H1 (cell line): ENCODE data around the gene NUDT6. TPM values are rescaled to one million over a fixed set of nuclear protein-coding genes. Genes with fewer than 3 reads are reported as not detected.
"Not testable (repeated sequence)": the region's sequence is repeated elsewhere in the genome, so short reads cannot be mapped to it uniquely, and the experiment has no call there.

Experiments used
- CTCF ChIA-PET: fragments of 300-600 bp; sonication (Branson Sonifier 250); formaldehyde crosslinking; loops from one replicate; lab custom pipeline; 2021; ENCODE audit not compliant: partially characterized antibody; lab: Charles Lee
- POLR2A ChIA-PET: fragments of 300-600 bp; sonication (Branson Sonifier 250); formaldehyde crosslinking; loops from one replicate; lab custom pipeline; 2021; ENCODE audit warnings: inconsistent platforms; ENCODE audit not compliant: partially characterized antibody; lab: Charles Lee
- DNase-seq, 2 experiments: peaks; one replicate each; pipeline versions ENCODE4 v3.0.0 to v3.0.0-alpha.2; 2010 to 2022; ENCODE audit warnings: low spot score in 2 of 2, low read depth in 1 of 2, mixed read lengths in 1 of 2
- FAIRE-seq: peaks from 2 replicates; lab custom pipeline; 2011; peaks lifted over from hg19 to GRCh38; lab: Jason Lieb, UNC
- H2AFZ ChIP-seq: 2 replicates; pipeline ENCODE4 v1.8.1; 2012; ENCODE audit warnings: low read length, inconsistent platforms
- H2AK5ac ChIP-seq: 2 replicates; pipeline ENCODE4 v1.6.1; 2013; ENCODE audit warnings: low read depth, low read length
- H2BK120ac ChIP-seq: replicated peaks from 2 replicates; pipeline ENCODE3; 2013; ENCODE audit warnings: low read depth, low read length, inconsistent platforms
- H2BK12ac ChIP-seq: 2 replicates; pipeline ENCODE4 v1.6.1; 2013; ENCODE audit warnings: low read depth, low read length
- H2BK15ac ChIP-seq: 2 replicates; pipeline ENCODE4 v1.6.1; 2013; ENCODE audit warnings: low read length
- H2BK20ac ChIP-seq: 2 replicates; pipeline ENCODE4 v1.6.1; 2013; ENCODE audit warnings: low read length
- H2BK5ac ChIP-seq: 2 replicates; pipeline ENCODE4 v1.6.1; 2013; ENCODE audit warnings: low read depth, low read length
- H3K14ac ChIP-seq: 2 replicates; pipeline ENCODE4 v1.6.1; 2013; ENCODE audit warnings: inconsistent platforms; ENCODE audit not compliant: insufficient read length
- H3K18ac ChIP-seq: 2 replicates; pipeline ENCODE4 v1.6.1; 2013; ENCODE audit warnings: low read length; ENCODE audit errors: extremely low read depth
- H3K23ac ChIP-seq: 2 replicates; pipeline ENCODE4 v1.6.1; 2013; ENCODE audit warnings: inconsistent platforms; ENCODE audit not compliant: insufficient read length
- H3K23me2 ChIP-seq: 2 replicates; pipeline ENCODE4 v1.6.1; 2013; ENCODE audit warnings: low read depth, low read length
- H3K27ac ChIP-seq: 2 replicates; pipeline ENCODE4 v1.6.1; 2011; ENCODE audit warnings: low read depth, low read length, inconsistent platforms
- H3K27me3 ChIP-seq, 4 experiments: replicated peaks in 1 of 4; 1 replicate in 1 of 4; 2 replicates in 3 of 4; pipeline versions ENCODE4 v1.6.1 to v1.8.1; 2011 to 2013; ENCODE audit warnings: low read length in 3 of 4, mild to moderate bottlenecking in 3 of 4, inconsistent platforms in 2 of 4, mixed read lengths in 2 of 4, moderate library complexity in 1 of 4; ENCODE audit not compliant: control insufficient read depth in 3 of 4, insufficient read depth in 3 of 4; ENCODE audit errors: extremely low read depth in 1 of 4
- H3K36me3 ChIP-seq, 4 experiments: 2 replicates each; pipeline versions ENCODE4 v1.6.1 to v1.8.1; 2011 to 2013; ENCODE audit warnings: mild to moderate bottlenecking in 4 of 4, low read length in 3 of 4, moderate library complexity in 2 of 4, control low read depth in 1 of 4, inconsistent platforms in 1 of 4; ENCODE audit not compliant: insufficient read depth in 4 of 4, control insufficient read depth in 2 of 4
- H3K4ac ChIP-seq: replicated peaks from 2 replicates; pipeline ENCODE3; 2013; ENCODE audit warnings: low read length, low read depth, mixed read lengths, inconsistent platforms; ENCODE audit not compliant: insufficient read length
- H3K4me1 ChIP-seq, 4 experiments: replicated peaks in 1 of 4; 1 replicate in 1 of 4; 2 replicates in 3 of 4; pipeline versions ENCODE4 v1.6.1 to v1.8.1; 2011 to 2013; ENCODE audit warnings: low read length in 3 of 4, inconsistent platforms in 2 of 4, mixed read lengths in 1 of 4; ENCODE audit not compliant: insufficient read depth in 4 of 4, control insufficient read depth in 3 of 4
- H3K4me2 ChIP-seq, 2 experiments: 2 replicates each; pipeline versions ENCODE4 v1.6.1 to v1.8.1; 2011 to 2013; ENCODE audit warnings: low read depth in 2 of 2, low read length in 2 of 2, control low read depth in 1 of 2, inconsistent platforms in 1 of 2, mild to moderate bottlenecking in 1 of 2; ENCODE audit not compliant: insufficient read depth in 1 of 2
- H3K4me3 ChIP-seq, 4 experiments: fragments of 200-600, 300-600 bp in 1 of 4; sonication (generic), shearing (Covaris generic), sonication (Bioruptor Twin) in 1 of 4; 2 replicates each; pipeline versions ENCODE4 v1.5.1 to v1.8.1; 2011 to 2016; ENCODE audit warnings: low read length in 4 of 4, low read depth in 3 of 4, control low read depth in 2 of 4, inconsistent platforms in 2 of 4, mild to moderate bottlenecking in 2 of 4, mixed read lengths in 1 of 4, moderate library complexity in 1 of 4; ENCODE audit not compliant: insufficient read depth in 2 of 4; ENCODE audit errors: extremely low read depth in 1 of 4
- H3K56ac ChIP-seq: replicated peaks from 2 replicates; pipeline ENCODE3; 2013; ENCODE audit warnings: low read depth, mild to moderate bottlenecking, mixed read lengths, low read length, inconsistent platforms; ENCODE audit not compliant: insufficient read length
- H3K79me1 ChIP-seq: 2 replicates; pipeline ENCODE4 v1.6.1; 2013; ENCODE audit warnings: low read depth, low read length, control low read depth
- H3K79me2 ChIP-seq, 2 experiments: 2 replicates each; pipeline versions ENCODE4 v1.6.1 to v1.8.1; 2012 to 2013; ENCODE audit warnings: low read length in 2 of 2, mild to moderate bottlenecking in 2 of 2, inconsistent platforms in 1 of 2; ENCODE audit not compliant: insufficient read depth in 2 of 2, control insufficient read depth in 1 of 2
- H3K9ac ChIP-seq, 4 experiments: replicated peaks in 1 of 4; 1 replicate in 1 of 4; 2 replicates in 3 of 4; pipeline versions ENCODE4 v1.6.1 to v1.8.1; 2011 to 2013; ENCODE audit warnings: low read depth in 3 of 4, low read length in 3 of 4, control low read depth in 2 of 4, mild to moderate bottlenecking in 2 of 4, moderate library complexity in 2 of 4, inconsistent platforms in 1 of 4; ENCODE audit errors: extremely low read depth in 1 of 4
- H3K9me3 ChIP-seq, 2 experiments: 2 replicates each; pipeline versions ENCODE4 v1.6.1 to v1.8.1; 2012 to 2013; ENCODE audit warnings: mild to moderate bottlenecking in 2 of 2, moderate library complexity in 2 of 2, control low read depth in 1 of 2, inconsistent platforms in 1 of 2, low read depth in 1 of 2, low read length in 1 of 2, mixed read lengths in 1 of 2; ENCODE audit not compliant: insufficient read depth in 2 of 2
- H4K20me1 ChIP-seq, 2 experiments: replicated peaks in 1 of 2; 2 replicates each; pipeline versions ENCODE3 to v1.8.1; 2011 to 2013; ENCODE audit warnings: inconsistent platforms in 2 of 2, low read length in 2 of 2, mild to moderate bottlenecking in 1 of 2; ENCODE audit not compliant: insufficient read depth in 2 of 2, control insufficient read depth in 1 of 2
- H4K5ac ChIP-seq: 2 replicates; pipeline ENCODE4 v1.6.1; 2013; ENCODE audit warnings: low read length, low read depth, mixed read lengths, inconsistent platforms; ENCODE audit not compliant: insufficient read length
- H4K8ac ChIP-seq: 2 replicates; pipeline ENCODE4 v1.8.0; 2013; ENCODE audit warnings: mild to moderate bottlenecking, moderate library complexity, low read length, inconsistent platforms; ENCODE audit not compliant: insufficient read depth; ENCODE audit errors: extremely low read depth
- H4K91ac ChIP-seq: replicated peaks from 2 replicates; pipeline ENCODE3; 2013; ENCODE audit warnings: low read length, mixed read lengths, inconsistent platforms; ENCODE audit not compliant: insufficient read length
- ATF2 ChIP-seq: IDR thresholded peaks from 2 replicates; pipeline ENCODE4 v1.6.1; 2012; ENCODE audit warnings: low read length, inconsistent platforms
- CHD1 ChIP-seq: IDR thresholded peaks from 2 replicates; pipeline ENCODE4 v1.6.1; 2012; ENCODE audit warnings: low read depth, low read length, improper control_type of control experiment
- HDAC2 ChIP-seq, 2 experiments: fragments of 300-600 bp in 1 of 2; sonication (generic) in 1 of 2; IDR thresholded peaks; 2 replicates each; pipeline ENCODE4 v1.6.1; 2011 to 2012; ENCODE audit warnings: low read depth in 2 of 2, low read length in 2 of 2, mild to moderate bottlenecking in 2 of 2, moderate library complexity in 2 of 2, borderline replicate concordance in 1 of 2, inconsistent platforms in 1 of 2
- KDM4A ChIP-seq: IDR thresholded peaks from one replicate; pipeline ENCODE4 v1.7.1; 2012; ENCODE audit warnings: low read depth, mild to moderate bottlenecking, moderate library complexity, low read length, inconsistent platforms; ENCODE audit not compliant: severe bottlenecking
- NANOG ChIP-seq: IDR thresholded peaks from 2 replicates; pipeline ENCODE4 v1.6.1; 2011; ENCODE audit warnings: low read length, low read depth, mild to moderate bottlenecking, inconsistent platforms; ENCODE audit not compliant: insufficient read depth, poor library complexity, severe bottlenecking
- POLR2A ChIP-seq, 2 experiments: IDR thresholded peaks; 1 replicate in 1 of 2; 2 replicates in 1 of 2; pipeline ENCODE4 v1.6.1; 2011; ENCODE audit warnings: low read depth in 2 of 2, low read length in 2 of 2, mild to moderate bottlenecking in 2 of 2; ENCODE audit errors: control extremely low read depth in 1 of 2
- RFX5 ChIP-seq: IDR thresholded peaks from 2 replicates; pipeline ENCODE4 v1.6.1; 2011; ENCODE audit warnings: low read depth, low read length, improper control_type of control experiment, borderline replicate concordance
- SP4 ChIP-seq: IDR thresholded peaks from 2 replicates; pipeline ENCODE4 v1.6.1; 2012; ENCODE audit warnings: low read length, inconsistent platforms
- TEAD4 ChIP-seq: IDR thresholded peaks from 2 replicates; pipeline ENCODE4 v1.6.1; 2012; ENCODE audit warnings: low read depth, low read length, inconsistent platforms, mixed read lengths
- WGBS, 2 experiments: shearing (Covaris generic) in 1 of 2; methylation state at CpG; one replicate each; pipeline versions ENCODE4 v1.1.6 to v1.1.7; 2013 to 2015; ENCODE audit warnings: low lambda C conversion rate in 2 of 2, mixed read lengths in 2 of 2, inconsistent platforms in 1 of 2, low coverage in 1 of 2, missing lambda C conversion rate in 1 of 2; ENCODE audit not compliant: insufficient replicate concordance in 2 of 2, insufficient coverage in 1 of 2, insufficient read length in 1 of 2; ENCODE audit errors: extremely low coverage in 1 of 2, missing lambda C conversion rate in 1 of 2; 5-methylcytosine and 5-hydroxymethylcytosine counted together
- polyA plus RNA-seq, 7 experiments: library from polyadenylated mRNA; depleted of rRNA in 3 of 7; stranded (reverse) in 5 of 7; unstranded in 2 of 7; fragments of >200 nt in 5 of 7; fragments of 200-250 nt in 2 of 7; gene quantifications; 1 replicate in 5 of 7; 2 replicates in 1 of 7; 4 replicates in 1 of 7; pipeline versions ENCODE4 v1.2.1 to v1.2.3, GENCODE V29; 2011 to 2013; ENCODE audit warnings: missing spikeins in 2 of 7, mixed read lengths in 2 of 7
- total RNA-seq: library from RNA; stranded (reverse); fragmentation: NEBNext Ultra II Directional; extraction: Animal tissue kit (Norgen Biotek cat#: 25700); gene quantifications from 2 replicates; pipeline ENCODE4 v1.2.1, GENCODE V29; 2021

NUDT6 gene
- total and polyA plus RNA-seq, 2 of the 8 experiments (the other 6 are each of a cell fraction or from before 2014, with no cell fraction given) = 5.0 to 12.4 TPM

DNA sequence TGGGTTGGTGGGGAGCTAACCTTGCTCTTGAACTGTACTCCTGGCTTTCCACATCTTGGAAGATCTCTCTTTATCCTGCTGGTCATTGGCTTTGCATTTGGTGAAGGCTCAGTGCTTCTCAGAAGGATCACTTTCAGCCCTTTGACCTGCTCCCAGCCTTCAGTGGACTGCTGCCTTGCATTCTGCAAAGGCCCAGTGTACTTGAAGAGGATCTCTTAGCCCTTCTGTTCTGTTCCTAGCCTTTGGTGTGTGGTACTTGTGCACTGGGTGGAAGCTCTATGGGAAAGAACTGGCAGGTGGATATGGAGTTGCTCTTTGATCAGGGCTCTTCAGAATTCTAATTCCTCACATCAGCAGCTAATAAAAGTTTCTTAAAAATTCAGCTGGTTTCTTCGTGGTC is 49.3 kb downstream of the NUDT6 start (continued):
- TF ChIP-seq HDAC2 (IDR thresholded peaks at IDR 0.05; ENCODE audit: borderline replicate concordance in 1 of 2, low read depth in 2 of 2, low read length in 2 of 2) (no peak), TEAD4 (no peak), POLR2A (IDR thresholded peaks at IDR 0.05; ENCODE audit: control extremely low read depth in 1 of 2, low read depth in 2 of 2, low read length in 2 of 2) (no peak), NANOG (no peak), SP4 (no peak), KDM4A (no peak), ATF2 (no peak), CHD1 (no peak), RFX5 (no peak)

DNA sequence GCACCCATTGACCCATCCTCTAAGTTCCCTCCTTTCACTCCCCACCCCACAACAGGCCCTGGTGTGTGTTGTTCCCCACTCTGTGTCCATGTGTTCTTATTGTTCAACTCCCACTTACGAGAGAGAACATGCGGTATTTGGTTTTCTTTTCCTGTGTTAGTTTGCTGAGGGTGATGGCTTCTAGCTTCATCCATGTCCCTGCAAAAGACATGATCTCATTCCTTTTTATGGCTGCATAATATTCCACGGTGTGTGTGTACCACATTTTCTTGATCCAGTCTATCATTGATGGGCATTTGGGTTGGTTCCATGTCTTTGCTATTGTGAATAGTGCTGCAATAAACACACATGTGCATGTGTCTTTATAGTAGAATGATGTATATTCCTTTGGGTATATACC is 54.2 kb downstream of the NUDT6 start:
- H2BK120ac ChIP-seq, FAIRE-seq, H2BK20ac ChIP-seq, H3K4me3 ChIP-seq, H4K5ac ChIP-seq, H4K8ac ChIP-seq, DNase-seq, H3K14ac ChIP-seq, H3K56ac ChIP-seq, H2BK15ac ChIP-seq, H3K23ac ChIP-seq, H3K4ac ChIP-seq, H3K23me2 ChIP-seq, H2BK12ac ChIP-seq, H3K18ac ChIP-seq, H3K4me1 ChIP-seq, H3K27ac ChIP-seq, H3K9me3 ChIP-seq, H2BK5ac ChIP-seq, H2AK5ac ChIP-seq, H4K91ac ChIP-seq, CTCF ChIA-PET, H3K36me3 ChIP-seq, H3K79me1 ChIP-seq, H2AFZ ChIP-seq, H3K4me2 ChIP-seq, H3K27me3 ChIP-seq, H3K9ac ChIP-seq: not testable (repeated sequence)
- POLR2A ChIA-PET = interaction anchor here (1.0 to 1.1 kb wide), 4 partner anchors 10 to 85 kb away, joined by 3 to 5 read pairs (median 4); no protein-coding TSS in a partner anchor
- Histone ChIP-seq H4K20me1 (peaks cover 9 to 14% of the 10 kb centered on the region in 2 experiments), H3K79me2 (peaks cover 35 to 98% of the 10 kb centered on the region in 2 experiments)
- 87% methylated on average over 3 of the region's 3 CpGs; no CpG with 5 or more reads in 1 of the 2 experiments for WGBS, 2 experiments
